Neuronal stem cell (in vitro differentiated cells): ENCODE data around the gene UNC13B.

ENCODE experiments used
- DNase-seq: peaks from one replicate; pipeline ENCODE4 v3.0.0-alpha.2; 2013; ENCODE audit warnings: low spot score
- H2AFZ ChIP-seq: one replicate; pipeline ENCODE4 v1.6.1; 2013; ENCODE audit warnings: mild to moderate bottlenecking, low read length, inconsistent platforms
- H2AK5ac ChIP-seq: 2 replicates; pipeline ENCODE4 v1.6.1; 2013; ENCODE audit warnings: low read depth, mild to moderate bottlenecking, inconsistent platforms, low read length, moderate library complexity, mixed read lengths
- H2BK120ac ChIP-seq: 2 replicates; pipeline ENCODE4 v1.6.1; 2013; ENCODE audit warnings: low read depth, mild to moderate bottlenecking, inconsistent platforms, low read length, moderate library complexity, mixed read lengths
- H2BK12ac ChIP-seq: one replicate; pipeline ENCODE4 v1.6.1; 2013; ENCODE audit warnings: low read length, inconsistent platforms
- H2BK15ac ChIP-seq: 2 replicates; pipeline ENCODE4 v1.6.1; 2013; ENCODE audit warnings: mild to moderate bottlenecking, low read length, inconsistent platforms, mixed read lengths
- H2BK5ac ChIP-seq: one replicate; pipeline ENCODE4 v1.6.1; 2013; ENCODE audit warnings: inconsistent platforms, mild to moderate bottlenecking, low read length, moderate library complexity
- H3K14ac ChIP-seq: one replicate; pipeline ENCODE4 v1.6.1; 2013; ENCODE audit warnings: low read length, inconsistent platforms
- H3K18ac ChIP-seq: 2 replicates; pipeline ENCODE4 v1.6.1; 2013; ENCODE audit warnings: low read length, inconsistent platforms
- H3K23ac ChIP-seq: 2 replicates; pipeline ENCODE4 v1.6.1; 2013; ENCODE audit warnings: low read depth, mild to moderate bottlenecking, mixed read lengths, low read length, inconsistent platforms; ENCODE audit not compliant: poor library complexity
- H3K27ac ChIP-seq: replicated peaks from 3 replicates; pipeline ENCODE4 v1.5.1; 2013; ENCODE audit warnings: low read length, inconsistent platforms
- H3K27me3 ChIP-seq, 3 experiments: 2 replicates each; pipeline ENCODE4 v1.6.1; 2013; ENCODE audit warnings: low read length in 3 of 3, mild to moderate bottlenecking in 2 of 3, inconsistent platforms in 1 of 3, low read depth in 1 of 3, mixed read lengths in 1 of 3, moderate library complexity in 1 of 3; ENCODE audit not compliant: control insufficient read depth in 3 of 3, insufficient read depth in 3 of 3
- H3K36me3 ChIP-seq, 2 donors: replicated peaks in 1 of 2; 2 replicates each; pipeline ENCODE4 v1.6.1; 2013; ENCODE audit warnings: low read length in 2 of 2; ENCODE audit not compliant: control insufficient read depth in 2 of 2, insufficient read depth in 2 of 2
- H3K4ac ChIP-seq: 2 replicates; pipeline ENCODE4 v1.6.1; 2013; ENCODE audit warnings: inconsistent platforms, mild to moderate bottlenecking, low read length, moderate library complexity
- H3K4me1 ChIP-seq, 2 donors: 1 replicate in 1 of 2; 2 replicates in 1 of 2; pipeline ENCODE4 v1.6.1; 2013; ENCODE audit warnings: low read length in 2 of 2, low read depth in 1 of 2; ENCODE audit not compliant: control insufficient read depth in 2 of 2, insufficient read depth in 1 of 2
- H3K4me2 ChIP-seq: one replicate; pipeline ENCODE4 v1.6.1; 2013; ENCODE audit warnings: mild to moderate bottlenecking, low read length, inconsistent platforms; ENCODE audit not compliant: insufficient read depth, poor library complexity, severe bottlenecking
- H3K4me3 ChIP-seq, 2 donors: 2 replicates each; pipeline ENCODE4 v1.5.1; 2013; ENCODE audit warnings: low read length in 2 of 2, mild to moderate bottlenecking in 2 of 2, inconsistent platforms in 1 of 2, moderate library complexity in 1 of 2
- H3K79me1 ChIP-seq: one replicate; pipeline ENCODE4 v1.6.1; 2013; ENCODE audit warnings: low read depth, mild to moderate bottlenecking, inconsistent platforms, low read length, moderate library complexity
- H3K9ac ChIP-seq: one replicate; pipeline ENCODE4 v1.6.1; 2013; ENCODE audit warnings: mild to moderate bottlenecking, low read depth, low read length, inconsistent platforms; ENCODE audit not compliant: poor library complexity
- H3K9me3 ChIP-seq, 2 donors: replicated peaks in 1 of 2; 2 replicates each; pipeline versions ENCODE3 to v1.6.1; 2013; ENCODE audit warnings: low read length in 2 of 2, mild to moderate bottlenecking in 2 of 2, inconsistent platforms in 1 of 2, low read depth in 1 of 2, mixed read lengths in 1 of 2, moderate library complexity in 1 of 2; ENCODE audit not compliant: control insufficient read depth in 2 of 2, insufficient read depth in 1 of 2
- H4K8ac ChIP-seq: one replicate; pipeline ENCODE4 v1.6.1; 2013; ENCODE audit warnings: low read depth, mild to moderate bottlenecking, inconsistent platforms, low read length, moderate library complexity
- H4K91ac ChIP-seq: one replicate; pipeline ENCODE4 v1.6.1; 2013; ENCODE audit warnings: low read length, low read depth, mild to moderate bottlenecking, inconsistent platforms; ENCODE audit not compliant: poor library complexity
- WGBS, 2 donors: extraction: QIAGEN DNeasy Blood & Tissue Kit; methylation state at CpG; one replicate each; pipeline ENCODE4 v1.1.7; 2013; ENCODE audit warnings: missing lambda C conversion rate in 2 of 2, mixed read lengths in 1 of 2; ENCODE audit not compliant: insufficient read length in 2 of 2, insufficient replicate concordance in 1 of 2; ENCODE audit errors: extremely low coverage in 2 of 2; 5-methylcytosine and 5-hydroxymethylcytosine counted together

UNC13B gene

GRCh38 chr9:35286381-35286780 lies 124.6 kb downstream of the UNC13B start:
- no peak overlapping the region for H2BK15ac ChIP-seq

GRCh38 chr9:35287987-35288632 lies 126.3 kb downstream of the UNC13B start:
- no peak overlapping the region for H2AK5ac ChIP-seq
- no peak overlapping the region for H2BK15ac ChIP-seq
- no peak overlapping the region for H4K91ac ChIP-seq
- no peaks in the 10 kb centered on the region for H3K27me3 ChIP-seq
- no peak overlapping the region for H3K18ac ChIP-seq
- H2AFZ ChIP-seq = no peak overlapping the region
- no peak overlapping the region for H3K23ac ChIP-seq
- H3K9ac ChIP-seq = no peak overlapping the region
- H3K27ac ChIP-seq = no peak overlapping the region
- no peak overlapping the region for H2BK5ac ChIP-seq
- H3K14ac ChIP-seq = no peak overlapping the region
- H2BK120ac ChIP-seq = no peak overlapping the region
- H2BK12ac ChIP-seq = no peak overlapping the region
- H4K8ac ChIP-seq = no peak overlapping the region
- DNase-seq = no peak
- H3K4me3 ChIP-seq = no peak overlapping the region
- no peak overlapping the region for H3K4me2 ChIP-seq
- H3K4me1 ChIP-seq = peaks cover 12 to 19% of the 10 kb centered on the region in 2 donors
- peaks cover 0 to 10% of the 10 kb centered on the region in 2 donors for H3K9me3 ChIP-seq
- no CpG with 5 or more reads among the region's 3 CpGs for WGBS, 2 donors
- no peak overlapping the region for H3K4ac ChIP-seq
- H3K36me3 ChIP-seq = no peaks in the 10 kb centered on the region
- H3K79me1 ChIP-seq = no peaks in the 10 kb centered on the region

More at GRCh38 chr9:35286381-35286780, 124.6 kb downstream of the UNC13B start:
- H3K4ac ChIP-seq = no peak overlapping the region
- no peak overlapping the region for H3K4me3 ChIP-seq
- no peaks in the 10 kb centered on the region for H3K27me3 ChIP-seq
- peaks cover 2% of the 10 kb centered on the region in 2 donors for H3K4me1 ChIP-seq
- no peak overlapping the region for H2BK5ac ChIP-seq
- H3K36me3 ChIP-seq = no peaks in the 10 kb centered on the region
- H3K9me3 ChIP-seq = peaks cover 0 to 10% of the 10 kb centered on the region in 2 donors
- no peak overlapping the region for H3K4me2 ChIP-seq
- H3K27ac ChIP-seq = no peak overlapping the region
- WGBS, 2 donors = no CpG with 5 or more reads among the region's 1 CpG
- H2AFZ ChIP-seq = no peak overlapping the region
- no peak overlapping the region for H3K18ac ChIP-seq
- no peak overlapping the region for H3K9ac ChIP-seq
- H3K79me1 ChIP-seq = no peaks in the 10 kb centered on the region
- DNase-seq = no peak
- no peak overlapping the region for H4K8ac ChIP-seq
- H2AK5ac ChIP-seq = no peak overlapping the region
- H2BK120ac ChIP-seq = no peak overlapping the region
- no peak overlapping the region for H4K91ac ChIP-seq
- no peak overlapping the region for H3K23ac ChIP-seq
- H3K14ac ChIP-seq = no peak overlapping the region
- no peak overlapping the region for H2BK12ac ChIP-seq

GRCh38 chr9:35288778-35289177 lies 127.0 kb downstream of the UNC13B start:
- Histone ChIP-seq H3K27ac (no peak overlapping the region), H3K79me1 (no peaks in the 10 kb centered on the region)

GRCh38 chr9:35293376-35293964 lies 131.7 kb downstream of the UNC13B start:
- no peak overlapping the region for H3K4ac ChIP-seq
- H3K9me3 ChIP-seq = peaks cover 0 to 2% of the 10 kb centered on the region in 2 donors
- peak overlapping the region; percentile 85 for H3K27ac ChIP-seq
- H3K23ac ChIP-seq = no peak overlapping the region
- H2BK5ac ChIP-seq = no peak overlapping the region
- H3K4me2 ChIP-seq = no peak overlapping the region
- no peak overlapping the region for H2AK5ac ChIP-seq
- H3K14ac ChIP-seq = no peak overlapping the region
- H2BK12ac ChIP-seq = no peak overlapping the region
- H3K79me1 ChIP-seq = no peaks in the 10 kb centered on the region
- H3K4me1 ChIP-seq = peaks cover 20 to 31% of the 10 kb centered on the region in 2 donors
- no CpG with 5 or more reads among the region's 2 CpGs for WGBS, 2 donors
- peak; percentile 68 for DNase-seq
- no peak overlapping the region for H3K9ac ChIP-seq
- H2AFZ ChIP-seq = peak overlapping the region; percentile 8
- no peak overlapping the region for H3K4me3 ChIP-seq
- no peak overlapping the region for H4K91ac ChIP-seq
- H4K8ac ChIP-seq = no peak overlapping the region
- H2BK120ac ChIP-seq = no peak overlapping the region
- no peaks in the 10 kb centered on the region for H3K36me3 ChIP-seq
- no peak overlapping the region for H2BK15ac ChIP-seq
- H3K18ac ChIP-seq = no peak overlapping the region
- H3K27me3 ChIP-seq = no peaks in the 10 kb centered on the region

More at GRCh38 chr9:35288778-35289177, 127.0 kb downstream of the UNC13B start:
- no peak overlapping the region for H4K91ac ChIP-seq
- H2BK5ac ChIP-seq = no peak overlapping the region
- no peak overlapping the region for H2BK120ac ChIP-seq
- H4K8ac ChIP-seq = no peak overlapping the region
- H3K4ac ChIP-seq = no peak overlapping the region
- H2AFZ ChIP-seq = no peak overlapping the region
- no peak overlapping the region for H3K4me2 ChIP-seq
- no peak overlapping the region for H2AK5ac ChIP-seq
- no peak for DNase-seq
- no peak overlapping the region for H3K23ac ChIP-seq
- H3K9ac ChIP-seq = no peak overlapping the region
- peaks cover 0 to 10% of the 10 kb centered on the region in 2 donors for H3K9me3 ChIP-seq
- no peak overlapping the region for H3K18ac ChIP-seq
- H3K4me3 ChIP-seq = no peak overlapping the region
- no peak overlapping the region for H2BK12ac ChIP-seq
- H3K4me1 ChIP-seq = peaks cover 12 to 22% of the 10 kb centered on the region in 2 donors
- H2BK15ac ChIP-seq = no peak overlapping the region
- no peak overlapping the region for H3K14ac ChIP-seq
- H3K27me3 ChIP-seq = no peaks in the 10 kb centered on the region
- WGBS, 2 donors = no CpG with 5 or more reads among the region's 1 CpG
- no peaks in the 10 kb centered on the region for H3K36me3 ChIP-seq
